A673 (cell line): ENCODE data around the gene CARMIL1. TPM values are rescaled to one million over a fixed set of nuclear protein-coding genes. Genes with fewer than 3 reads are reported as not detected.

ENCODE experiments used
- BruUV-seq: library from RNA; stranded (reverse); fragments of 400-500 nt; replicated peaks from 2 replicates; lab custom pipeline; 2021; lab: Mats Ljungman, UMichigan
- CTCF ChIA-PET: fragments of 300-600 bp; sonication (Branson Sonifier 250); formaldehyde crosslinking; loops from one replicate; lab custom pipeline; 2022; ENCODE audit warnings: antibody characterized with exemption; lab: Charles Lee
- POLR2A ChIA-PET: fragments of 300-600 bp; sonication (Branson Sonifier 250); formaldehyde crosslinking; loops from one replicate; lab custom pipeline; 2022; ENCODE audit warnings: antibody characterized with exemption; ENCODE audit not compliant: low non-redundant PET; lab: Charles Lee
- DNase-seq: peaks from one replicate; pipeline ENCODE4 v3.0.0-alpha.2; 2015; ENCODE audit warnings: low spot score
- H3K27ac ChIP-seq: fragments of 200-600 bp; sonication (generic); 2 replicates; pipeline ENCODE4 v1.5.1; 2016; ENCODE audit warnings: mixed run types, low read depth, mild to moderate bottlenecking, mixed read lengths, antibody characterized with exemption, low read length; ENCODE audit not compliant: poor library complexity, severe bottlenecking
- H3K27me3 ChIP-seq: fragments of 200-600 bp; sonication (generic); replicated peaks from 2 replicates; pipeline ENCODE4 v1.6.1; 2017; ENCODE audit warnings: mixed run types, low read depth, mild to moderate bottlenecking, mixed read lengths, antibody characterized with exemption, low read length; ENCODE audit not compliant: insufficient read depth, poor library complexity
- H3K36me3 ChIP-seq: fragments of 200-600 bp; sonication (generic); 2 replicates; pipeline ENCODE4 v1.6.1; 2016; ENCODE audit warnings: mixed run types, mild to moderate bottlenecking, mixed read lengths, antibody characterized with exemption, low read length; ENCODE audit not compliant: insufficient read depth, poor library complexity, severe bottlenecking
- H3K4me1 ChIP-seq: fragments of 200-600 bp; sonication (generic); 2 replicates; pipeline ENCODE4 v1.6.1; 2017; ENCODE audit warnings: mixed run types, mild to moderate bottlenecking, mixed read lengths, antibody characterized with exemption, low read length; ENCODE audit not compliant: insufficient read depth, poor library complexity, severe bottlenecking
- H3K4me3 ChIP-seq: fragments of 200-600 bp; sonication (generic); 2 replicates; pipeline ENCODE4 v1.5.1; 2016; ENCODE audit warnings: low read depth, mixed run types, mild to moderate bottlenecking, mixed read lengths, low read length; ENCODE audit not compliant: poor library complexity, severe bottlenecking
- H3K9me3 ChIP-seq: fragments of 200-600 bp; sonication (generic); 2 replicates; pipeline ENCODE4 v1.6.1; 2016; ENCODE audit warnings: mixed run types, low read depth, mild to moderate bottlenecking, mixed read lengths, antibody characterized with exemption, low read length; ENCODE audit not compliant: poor library complexity, severe bottlenecking
- CTCF ChIP-seq: fragments of 300-800, 200-600 bp; sonication (generic); conservative IDR thresholded peaks from 2 replicates; pipeline ENCODE4 v1.5.1; 2017; ENCODE audit warnings: low read depth, mild to moderate bottlenecking, antibody characterized with exemption, low read length, moderate library complexity, mixed read lengths
- EZH2 ChIP-seq: fragments of 200-600 bp; sonication (generic); IDR thresholded peaks from 2 replicates; pipeline ENCODE4 v1.6.1; 2017; ENCODE audit warnings: borderline replicate concordance, low read depth, mild to moderate bottlenecking, mixed read lengths, antibody characterized with exemption, low read length; ENCODE audit not compliant: poor library complexity, severe bottlenecking
- intact Hi-C: fragments of 100-400 bp; cut with micrococcal nuclease; formaldehyde crosslinking; loops from one replicate; pipeline ENCODE4 v1.10.0; 2022; ENCODE audit not compliant: unreplicated experiment
- total RNA-seq: library from RNA; stranded (reverse); gene quantifications from 2 replicates; pipeline ENCODE4 v1.2.3, GENCODE V29; 2021

The CARMIL1 gene
- total RNA-seq, 1 experiment from 2014 or later, result 7.2 TPM

GRCh38 chr6:25640446-25640845, 361.3 kb downstream of the CARMIL1 start:
- CTCF ChIA-PET, result no interaction called here
- no peaks in the 10 kb centered on the region for H3K9me3 ChIP-seq
- no peak for DNase-seq
- POLR2A ChIA-PET, result no interaction called here
- intact Hi-C loops, result no loop called here
- H3K4me3 ChIP-seq, result no peak overlapping the region
- no peaks in the 10 kb centered on the region for H3K4me1 ChIP-seq
- no TSS peak for BruUV-seq
- TF ChIP-seq CTCF (no peak), EZH2 (no peak)
- peaks cover 59% of the 10 kb centered on the region for H3K27me3 ChIP-seq
- no peaks in the 10 kb centered on the region for H3K36me3 ChIP-seq
- no peak overlapping the region for H3K27ac ChIP-seq

- CTCF ChIA-PET, result no interaction called here
- Histone ChIP-seq H3K4me1 (no peaks in the 10 kb centered on the region), H3K4me3 (no peak overlapping the region), H3K36me3 (no peaks in the 10 kb centered on the region), H3K9me3 (no peaks in the 10 kb centered on the region), H3K27ac (no peak overlapping the region), H3K27me3 (peaks cover 59% of the 10 kb centered on the region)
- BruUV-seq, result no TSS peak
- no peak for TF ChIP-seq CTCF
- no peak for TF ChIP-seq EZH2
- POLR2A ChIA-PET, result no interaction called here
- no peak for DNase-seq
- intact Hi-C loops, result no loop called here
These were observed 361.7 kb downstream of the CARMIL1 start for GRCh38 chr6:25640891-25641290.

GRCh38 chr6:25641377-25641776, 362.2 kb downstream of the CARMIL1 start:
- intact Hi-C loops, result no loop called here
- H3K36me3 ChIP-seq, result no peaks in the 10 kb centered on the region
- no peak overlapping the region for H3K27ac ChIP-seq
- no peak for TF ChIP-seq CTCF
- no peak for TF ChIP-seq EZH2
- H3K4me1 ChIP-seq, result no peaks in the 10 kb centered on the region
- CTCF ChIA-PET, result no interaction called here
- DNase-seq, result no peak
- H3K4me3 ChIP-seq, result no peak overlapping the region
- peaks cover 62% of the 10 kb centered on the region for H3K27me3 ChIP-seq
- POLR2A ChIA-PET, result no interaction called here
- no peaks in the 10 kb centered on the region for H3K9me3 ChIP-seq
- BruUV-seq, result no TSS peak
